Thyroid gland (tissue), 4 donors: ENCODE results near the gene MIEF2.

Source experiments
- POLR2A ChIP-seq, 2 donors: fragments of 450-650 bp; IDR thresholded peaks; one replicate each; pipeline ENCODE4 v1.6.1; 2017; ENCODE audit warnings: antibody characterized with exemption in 2 of 2, mild to moderate bottlenecking in 2 of 2, moderate library complexity in 1 of 2
- TF ChIP-seq, protein P1 (sequence below), 6 experiments: fragments of 200-600 bp in 3 of 6; fragments of 450-650 bp in 3 of 6; sonication (generic) in 3 of 6; IDR thresholded peaks; one replicate each; pipeline ENCODE4 v1.5.1; 2016 to 2019; ENCODE audit warnings: antibody characterized with exemption in 6 of 6, mild to moderate bottlenecking in 2 of 6, inconsistent platforms in 1 of 6, moderate library complexity in 1 of 6

DNA sequence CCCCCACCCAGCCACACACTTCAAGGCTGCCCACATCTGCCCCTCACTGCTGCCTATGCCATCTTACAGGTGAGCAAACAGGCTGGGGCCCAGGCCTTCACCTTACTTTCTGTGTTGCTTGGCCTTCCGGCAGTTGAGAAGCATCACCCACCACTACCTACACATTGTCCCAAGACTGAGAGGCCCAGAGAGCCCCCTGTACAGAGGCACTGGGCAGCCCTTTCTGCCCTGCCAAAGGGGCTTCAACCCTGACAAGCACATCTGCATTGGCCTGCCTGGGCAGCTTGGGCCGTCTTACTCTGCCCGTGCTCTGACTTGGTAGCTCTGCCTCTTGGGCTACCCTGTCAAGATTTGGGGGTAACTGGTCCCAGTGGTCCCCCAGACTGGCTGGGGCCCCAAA lies 1.2 kb downstream of the MIEF2 start:
- TF ChIP-seq POLR2A (IDR thresholded peaks at IDR 0.05), result no peak
- TF ChIP-seq, protein P1, sequence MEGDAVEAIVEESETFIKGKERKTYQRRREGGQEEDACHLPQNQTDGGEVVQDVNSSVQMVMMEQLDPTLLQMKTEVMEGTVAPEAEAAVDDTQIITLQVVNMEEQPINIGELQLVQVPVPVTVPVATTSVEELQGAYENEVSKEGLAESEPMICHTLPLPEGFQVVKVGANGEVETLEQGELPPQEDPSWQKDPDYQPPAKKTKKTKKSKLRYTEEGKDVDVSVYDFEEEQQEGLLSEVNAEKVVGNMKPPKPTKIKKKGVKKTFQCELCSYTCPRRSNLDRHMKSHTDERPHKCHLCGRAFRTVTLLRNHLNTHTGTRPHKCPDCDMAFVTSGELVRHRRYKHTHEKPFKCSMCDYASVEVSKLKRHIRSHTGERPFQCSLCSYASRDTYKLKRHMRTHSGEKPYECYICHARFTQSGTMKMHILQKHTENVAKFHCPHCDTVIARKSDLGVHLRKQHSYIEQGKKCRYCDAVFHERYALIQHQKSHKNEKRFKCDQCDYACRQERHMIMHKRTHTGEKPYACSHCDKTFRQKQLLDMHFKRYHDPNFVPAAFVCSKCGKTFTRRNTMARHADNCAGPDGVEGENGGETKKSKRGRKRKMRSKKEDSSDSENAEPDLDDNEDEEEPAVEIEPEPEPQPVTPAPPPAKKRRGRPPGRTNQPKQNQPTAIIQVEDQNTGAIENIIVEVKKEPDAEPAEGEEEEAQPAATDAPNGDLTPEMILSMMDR (IDR thresholded peaks at IDR 0.05), result no peak
